Motor neuron (in vitro differentiated cells): Measurements from ENCODE around the gene NFKBIL1. TPM values are rescaled to one million over a fixed set of nuclear protein-coding genes. Genes with fewer than 3 reads are reported as not detected.
"Not testable (repeated sequence)": the region's sequence is repeated elsewhere in the genome, so short reads cannot be mapped to it uniquely, and the experiment has no call there.

ENCODE experiments used
- ATAC-seq, 8 experiments: fragments of 200-7000 bp; cut with Tn5 transposase; replicated peaks in 6 of 8; 2 replicates each; pipeline ENCODE4 v1.8.0; 2021; ENCODE audit warnings: mild to moderate bottlenecking in 8 of 8, moderate library complexity in 8 of 8
- H3K27ac ChIP-seq, 2 donors: fragments of 250-450 bp; sonication (Bioruptor Pico); 2 replicates each; pipeline ENCODE4 v1.9.0; 2021; ENCODE audit warnings: antibody characterized with exemption in 2 of 2, mild to moderate bottlenecking in 2 of 2, moderate library complexity in 1 of 2
- H3K4me1 ChIP-seq, 2 donors: fragments of 250-450 bp; sonication (Bioruptor Pico); replicated peaks in 1 of 2; 2 replicates each; pipeline ENCODE4 v1.6.1; 2021; ENCODE audit warnings: antibody characterized with exemption in 2 of 2, mild to moderate bottlenecking in 2 of 2, moderate library complexity in 1 of 2
- H3K4me3 ChIP-seq, 5 donors: fragments of 250-450 bp; sonication (Bioruptor Pico); 2 replicates each; pipeline ENCODE4 v1.9.0; 2021; ENCODE audit warnings: antibody characterized with exemption in 5 of 5, mild to moderate bottlenecking in 5 of 5, moderate library complexity in 4 of 5
- WGBS, 10 experiments: fragments of 450-650 bp; shearing (Covaris generic); methylation state at CpG; one replicate each; pipeline ENCODE4 v1.0.0; 2022; 5-methylcytosine and 5-hydroxymethylcytosine counted together
- in situ Hi-C, 9 experiments: fragments of 400-800 bp; cut with MboI; loops; one replicate each; pipeline ENCODE4 v1.15.0; 2021; ENCODE audit warnings: low sequenced_read_pairs in 9 of 9, low pct_unique_long_range_greater_than_20kb in 2 of 9; ENCODE audit not compliant: unreplicated experiment in 9 of 9
- total RNA-seq, 8 experiments: library from RNA; unstranded; fragments of 300-600 nt; gene quantifications; 2 replicates each; pipeline versions ENCODE4 v1.2.3 to v1.2.4, GENCODE V29; 2022

Gene NFKBIL1, protein sequence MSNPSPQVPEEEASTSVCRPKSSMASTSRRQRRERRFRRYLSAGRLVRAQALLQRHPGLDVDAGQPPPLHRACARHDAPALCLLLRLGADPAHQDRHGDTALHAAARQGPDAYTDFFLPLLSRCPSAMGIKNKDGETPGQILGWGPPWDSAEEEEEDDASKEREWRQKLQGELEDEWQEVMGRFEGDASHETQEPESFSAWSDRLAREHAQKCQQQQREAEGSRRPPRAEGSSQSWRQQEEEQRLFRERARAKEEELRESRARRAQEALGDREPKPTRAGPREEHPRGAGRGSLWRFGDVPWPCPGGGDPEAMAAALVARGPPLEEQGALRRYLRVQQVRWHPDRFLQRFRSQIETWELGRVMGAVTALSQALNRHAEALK
- total RNA-seq, result 10 to 100 TPM; 24.2 to 44.5 (median 31.6) TPM

DNA sequence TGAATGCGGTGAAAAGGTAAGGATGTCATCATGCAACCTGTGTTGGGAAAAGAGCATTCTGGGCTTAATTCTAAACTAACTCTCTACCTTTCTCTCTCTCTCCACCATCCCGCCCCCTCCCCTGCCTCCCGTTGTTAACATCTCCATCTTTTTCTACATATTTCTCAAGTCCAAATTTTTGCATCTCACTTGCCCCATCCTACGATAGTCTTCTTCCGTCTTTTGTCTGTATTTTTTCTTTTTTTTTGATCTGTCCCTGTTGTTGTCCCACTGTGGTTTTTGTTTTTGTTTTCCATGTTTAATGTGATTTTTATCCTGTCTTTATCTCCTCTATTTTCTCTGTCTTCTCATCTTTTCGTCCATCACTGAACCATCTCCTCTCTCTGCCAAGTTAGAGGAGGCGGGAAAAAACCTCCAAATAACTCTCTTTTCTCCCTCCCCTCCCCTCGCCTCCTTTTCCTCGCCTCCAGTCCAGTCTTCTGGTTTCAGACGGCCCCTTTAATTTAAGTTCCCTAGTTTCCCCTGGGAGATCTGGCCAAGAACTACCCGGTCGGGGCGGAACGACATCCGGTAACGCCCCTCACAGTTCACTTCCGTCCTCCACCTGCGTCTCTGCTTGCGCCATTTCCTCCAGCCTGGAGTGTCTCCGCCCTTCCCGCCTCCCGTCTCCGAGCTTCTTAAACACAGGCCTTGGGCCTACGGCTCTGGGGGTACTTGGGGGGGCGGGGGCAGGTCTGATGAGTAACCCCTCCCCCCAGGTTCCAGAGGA, at the start of gene NFKBIL1:
NFKBIL1 (plus strand) TSS at position 651 of the 769 bp plus-strand sequence; CDS start at position 738, 87 bp downstream.
- 0 to 3% (median 0%) methylated on average over 6 to 15 of the region's 25 CpGs; no CpG with 5 or more reads in 1 of the 10 experiments for WGBS, 10 experiments
- Histone ChIP-seq H3K27ac (peak within 1 kb of the TSS; percentile 70 to 77), H3K4me3 (peak within 1 kb of the TSS; percentile 46 to 78 (median 67)), H3K4me1 (peaks cover 12 to 19% of the 10 kb centered on the region in 2 donors)
- in situ Hi-C loops, result loop anchor here in 3 of 9 experiments (10.0 to 25.0 kb wide), 2 partner anchors 48 to 640 kb away; partner anchors contain the start of genes NCR3 (in 2 of the 3), AGER (in 1 of the 3), AGPAT1 (in 1 of the 3) and GPSM3 (in 1 of the 3)
- peak; percentile 63 to 87 (median 72) for ATAC-seq

DNA sequence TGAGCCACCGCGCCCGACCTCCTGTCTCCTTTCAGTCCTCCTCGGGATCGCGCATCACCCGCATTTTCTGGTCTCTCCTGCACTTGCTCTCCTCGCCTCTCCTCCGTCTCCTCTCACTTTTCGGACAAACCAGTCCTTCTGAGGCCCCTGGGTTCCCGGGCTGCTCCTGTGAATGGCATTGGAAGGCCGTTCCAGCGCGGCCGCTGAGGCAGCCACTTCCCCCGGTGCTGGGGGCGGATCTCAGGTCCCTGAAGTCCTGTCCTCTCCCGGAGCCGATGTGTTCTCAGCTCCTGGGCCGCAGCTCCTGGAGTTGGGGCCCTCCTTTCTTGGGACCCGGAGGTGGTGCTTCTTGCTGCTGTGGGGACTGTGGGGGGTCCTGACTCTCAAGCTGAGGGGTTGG, 48.7 kb upstream of the NFKBIL1 start:
- WGBS, 10 experiments, result 3 to 50% methylated on average over 1 to 7 of the region's 21 CpGs; no CpG with 5 or more reads in 8 of the 10 experiments
- Histone ChIP-seq H3K4me3 (peak overlapping the region in 3 of 5 donors; percentile 5 to 37 (median 14)), H3K27ac (no peak overlapping the region), H3K4me1 (peaks cover 4% of the 10 kb centered on the region in 2 donors)
- ATAC-seq, result no peak
- in situ Hi-C loops, result no loop called here

DNA sequence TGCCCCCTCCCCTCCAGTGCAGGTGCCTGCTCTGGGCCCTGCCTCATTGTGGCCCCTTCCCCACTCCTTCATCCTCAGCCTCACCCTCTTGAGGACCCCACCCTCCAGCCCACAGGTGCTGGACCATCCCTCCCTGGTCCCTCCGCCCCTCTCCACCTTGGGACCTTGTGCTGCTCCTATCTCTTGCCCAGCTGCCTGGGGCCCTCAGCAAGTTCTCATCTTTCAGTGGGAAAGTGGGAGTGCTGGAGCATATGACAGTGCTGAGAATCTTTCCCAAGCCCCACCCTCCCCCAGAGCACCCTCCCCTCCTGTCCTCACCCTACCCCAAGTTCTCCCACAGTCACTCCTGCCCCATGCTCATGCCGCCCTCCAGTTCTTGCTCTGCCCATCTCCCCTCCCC, 47.8 kb upstream of the NFKBIL1 start:
- in situ Hi-C loops, H3K4me3 ChIP-seq, H3K27ac ChIP-seq, H3K4me1 ChIP-seq: not testable (repeated sequence)
- no CpG with 5 or more reads among the region's 2 CpGs for WGBS, 10 experiments
- peak in 1 of 8 experiments; percentile 14 for ATAC-seq

DNA sequence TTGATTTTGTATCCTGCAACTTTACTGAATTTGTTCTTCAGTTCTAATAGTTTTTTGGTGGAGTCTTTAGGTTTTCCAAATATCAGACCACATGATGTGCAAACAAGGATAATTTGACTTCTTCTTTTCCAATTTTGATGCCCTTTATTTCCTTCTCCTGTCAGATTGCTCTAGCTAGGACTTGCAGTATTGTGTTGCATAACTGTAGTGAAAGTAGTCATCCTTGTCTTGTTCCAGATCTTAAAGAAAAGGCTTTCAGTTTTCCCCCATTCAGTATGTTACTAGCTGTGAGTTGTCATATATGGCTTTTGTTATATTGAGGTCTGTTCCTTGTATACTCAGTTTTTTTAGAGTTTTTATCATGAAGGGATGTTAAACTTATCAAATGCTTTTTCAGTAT, 44.8 kb upstream of the NFKBIL1 start:
- peaks cover under 1 to 4% of the 10 kb centered on the region in 2 donors for H3K4me1 ChIP-seq
- ATAC-seq, result no peak
- in situ Hi-C loops, result no loop called here
- H3K27ac ChIP-seq, result no peak overlapping the region
- H3K4me3 ChIP-seq, result no peak overlapping the region

DNA sequence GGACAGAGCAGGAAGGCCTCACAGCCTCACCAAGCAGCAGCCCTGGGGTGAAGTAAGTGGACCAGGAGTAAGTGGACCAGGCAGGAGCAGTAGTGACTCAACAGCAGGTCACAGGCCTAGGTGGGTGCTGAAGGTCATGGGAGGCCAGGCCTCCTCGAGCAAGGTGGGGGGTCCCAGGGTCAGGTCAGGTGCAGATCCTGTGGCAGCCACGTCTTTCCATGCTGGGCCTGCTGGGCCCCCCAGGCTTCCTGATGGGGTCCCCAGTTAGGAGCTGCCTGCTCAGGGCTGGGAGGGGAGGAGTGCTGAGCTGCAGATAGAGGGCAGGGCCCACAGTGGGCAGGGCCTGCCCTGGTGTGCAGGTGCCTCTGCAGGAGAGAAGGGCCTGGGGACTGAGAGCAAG, 38.4 kb upstream of the NFKBIL1 start:
- H3K4me1 ChIP-seq, H3K4me3 ChIP-seq, H3K27ac ChIP-seq, ATAC-seq, in situ Hi-C loops: not testable (repeated sequence)
- 80% methylated on average over 1 of the region's 2 CpGs; no CpG with 5 or more reads in 9 of the 10 experiments for WGBS, 10 experiments

DNA sequence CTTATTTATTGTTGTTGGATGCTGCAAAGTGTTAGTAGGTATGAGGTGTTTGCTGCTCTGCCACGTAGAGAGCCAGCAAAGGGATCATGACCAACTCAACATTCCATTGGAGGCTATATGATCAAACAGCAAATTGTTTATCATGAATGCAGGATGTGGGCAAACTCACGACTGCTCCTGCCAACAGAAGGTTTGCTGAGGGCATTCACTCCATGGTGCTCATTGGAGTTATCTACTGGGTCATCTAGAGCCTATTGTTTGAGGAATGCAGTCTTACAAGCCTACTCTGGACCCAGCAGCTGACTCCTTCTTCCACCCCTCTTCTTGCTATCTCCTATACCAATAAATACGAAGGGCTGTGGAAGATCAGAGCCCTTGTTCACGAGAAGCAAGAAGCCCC, 37.4 kb upstream of the NFKBIL1 start:
- Histone ChIP-seq H3K27ac (no peak overlapping the region), H3K4me1 (no peaks in the 10 kb centered on the region), H3K4me3 (no peak overlapping the region)
- 45 to 100% (median 67%) methylated on average over 1 to 4 of the region's 4 CpGs; no CpG with 5 or more reads in 1 of the 10 experiments for WGBS, 10 experiments
- ATAC-seq, result no peak
- in situ Hi-C loops, result no loop called here

DNA sequence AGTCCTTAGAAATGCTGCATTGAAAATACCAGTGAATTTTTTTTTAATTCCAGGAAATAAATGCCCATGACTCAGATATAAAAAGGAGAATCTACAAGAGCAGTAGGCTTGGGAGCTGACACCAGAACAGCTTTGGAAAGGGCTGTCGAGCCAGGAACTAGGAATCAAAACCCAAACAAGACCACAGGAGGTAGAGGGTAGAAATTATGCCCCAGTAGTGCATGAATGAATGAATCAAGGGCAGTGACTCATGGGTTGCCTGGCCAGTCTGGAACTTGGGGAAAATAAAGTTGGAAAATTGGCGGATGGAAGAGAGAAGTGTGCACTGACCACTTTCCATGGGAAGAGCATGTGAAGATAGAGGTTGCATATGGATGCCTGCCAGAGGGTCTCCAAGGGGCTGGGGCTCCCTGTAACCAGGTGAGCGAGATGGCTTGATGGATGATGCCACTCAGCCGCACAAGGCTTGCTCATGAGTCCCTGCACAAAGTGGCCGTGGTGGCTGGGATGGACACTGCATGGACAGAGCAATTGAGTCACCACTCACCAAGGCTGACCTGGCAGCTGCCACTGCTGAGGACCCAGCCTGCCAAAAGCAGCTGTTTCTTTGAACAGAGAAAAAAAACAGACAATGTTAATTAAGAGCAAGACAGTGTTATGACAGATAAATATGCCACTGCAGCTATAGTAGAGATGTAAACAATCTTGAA, 33.8 kb upstream of the NFKBIL1 start:
- in situ Hi-C loops, result no loop called here
- H3K27ac ChIP-seq, result no peak overlapping the region
- H3K4me1 ChIP-seq, result no peaks in the 10 kb centered on the region
- WGBS, 10 experiments, result 0 to 100% (median 70%) methylated on average over 1 to 4 of the region's 5 CpGs; no CpG with 5 or more reads in 1 of the 10 experiments
- no peak for ATAC-seq
- no peak overlapping the region for H3K4me3 ChIP-seq

DNA sequence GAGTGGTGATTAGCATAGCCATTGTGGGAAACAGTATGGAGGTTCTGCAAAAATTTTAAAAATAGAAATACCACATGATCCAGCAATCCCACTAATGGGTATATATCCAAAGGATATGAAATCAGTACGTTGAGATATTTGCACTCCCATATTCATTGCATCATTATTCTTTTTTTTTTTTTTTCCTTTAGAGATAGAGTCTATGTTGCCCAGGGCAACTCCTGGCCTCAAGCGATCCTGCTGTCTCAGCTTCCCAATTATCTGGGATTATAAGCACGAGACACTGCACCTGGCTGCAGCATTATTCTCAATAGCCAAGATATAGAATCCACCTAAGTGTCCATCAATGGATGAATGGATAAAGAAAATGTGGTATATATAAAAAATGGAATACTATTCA, 25.6 kb upstream of the NFKBIL1 start:
- no peaks in the 10 kb centered on the region for H3K4me1 ChIP-seq
- ATAC-seq, result no peak
- H3K27ac ChIP-seq, result no peak overlapping the region
- in situ Hi-C loops, result no loop called here
- WGBS, 10 experiments, result 0 to 100% (median 54%) methylated on average over 1 to 3 of the region's 3 CpGs
- H3K4me3 ChIP-seq, result no peak overlapping the region

DNA sequence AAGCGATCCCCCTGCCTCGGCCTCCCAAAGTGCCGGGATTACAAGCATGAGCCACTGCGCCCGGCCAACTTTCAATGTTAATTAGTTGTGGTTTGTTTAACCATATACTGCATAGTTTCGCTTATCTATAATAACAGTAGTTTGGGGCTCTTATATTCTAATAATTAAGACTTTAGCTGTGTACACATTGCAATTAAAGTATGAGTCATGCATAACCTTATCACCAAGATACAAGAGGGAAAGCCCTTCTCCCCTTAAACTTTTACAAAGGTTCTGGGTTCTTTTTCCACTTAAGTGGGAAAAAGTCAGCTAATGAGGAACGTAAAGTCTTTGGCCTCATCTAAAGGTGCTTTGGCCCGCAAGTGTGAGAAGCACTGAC, 21.9 kb upstream of the NFKBIL1 start:
- Histone ChIP-seq H3K4me1 (no peaks in the 10 kb centered on the region), H3K4me3 (no peak overlapping the region), H3K27ac (no peak overlapping the region)
- 68 to 100% (median 78%) methylated on average over 1 to 8 of the region's 8 CpGs; no CpG with 5 or more reads in 3 of the 10 experiments for WGBS, 10 experiments
- in situ Hi-C loops, result loop anchor here in 1 of 9 experiments (25.0 kb wide), 1 partner anchor 662 kb away; the partner anchor contains the start of genes AGER, AGPAT1, GPSM3 and PBX2
- no peak for ATAC-seq

DNA sequence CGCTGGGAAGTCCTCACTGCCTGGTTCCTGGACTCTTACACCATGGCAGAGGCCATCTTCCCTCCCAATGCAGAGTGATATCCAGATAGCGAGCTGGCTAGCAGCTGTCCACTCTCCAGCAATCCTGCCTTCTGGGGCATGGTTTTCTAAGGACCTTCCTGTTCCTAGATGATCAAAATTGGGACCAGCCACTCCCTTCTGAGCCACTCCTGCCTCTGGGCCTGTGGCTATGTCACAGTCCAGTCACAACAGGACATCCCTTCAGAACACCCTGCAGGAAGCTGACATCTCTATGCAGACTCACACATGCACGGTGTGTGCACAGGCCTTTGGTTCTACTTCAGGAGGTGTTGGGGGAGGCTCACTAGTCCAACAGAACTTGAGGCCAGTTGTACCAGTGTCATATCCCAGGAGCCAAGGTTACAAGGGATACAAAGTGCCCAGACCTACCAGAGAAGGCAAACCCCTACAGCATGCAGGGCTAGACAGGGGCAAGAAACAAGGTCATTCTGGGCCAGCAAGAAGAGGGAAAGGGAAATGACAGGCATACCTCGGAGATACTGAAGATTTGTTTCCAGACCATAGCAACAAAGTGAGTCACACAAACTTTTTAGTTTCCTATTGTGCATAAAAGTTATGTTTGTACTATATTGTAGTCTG, 21.3 kb upstream of the NFKBIL1 start:
- ATAC-seq, result peak in 6 of 8 experiments; percentile 6 to 28 (median 20)
- Histone ChIP-seq H3K4me1 (no peaks in the 10 kb centered on the region), H3K27ac (no peak overlapping the region), H3K4me3 (no peak overlapping the region)
- 46 to 100% (median 77%) methylated on average over 1 to 4 of the region's 4 CpGs; no CpG with 5 or more reads in 1 of the 10 experiments for WGBS, 10 experiments
- in situ Hi-C loops, result loop anchor here in 1 of 9 experiments (25.0 kb wide), 1 partner anchor 661 kb away; the partner anchor contains the start of genes AGER, AGPAT1, GPSM3 and PBX2

DNA sequence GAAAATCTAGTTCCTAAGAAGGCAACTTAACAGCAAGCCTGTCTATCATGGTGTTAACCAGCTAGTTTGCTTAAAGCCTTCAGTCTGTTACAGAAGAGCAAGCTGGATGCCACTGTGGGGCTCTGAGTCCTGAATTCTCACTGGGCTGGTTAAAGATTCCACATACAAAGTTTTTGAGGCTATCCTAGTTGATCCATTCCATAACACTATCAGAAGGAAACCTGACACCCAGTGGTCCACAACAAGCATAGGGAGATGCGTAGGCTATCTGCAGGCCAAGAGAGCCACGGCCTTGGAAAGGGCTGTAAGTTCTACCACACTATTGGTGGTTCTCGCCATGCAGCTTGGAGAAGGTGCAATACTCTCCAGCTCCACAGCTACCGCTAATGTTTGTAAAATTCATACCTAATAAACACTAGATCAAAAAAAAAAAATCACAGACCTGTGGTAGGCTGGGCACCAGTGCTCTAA, 19.1 kb upstream of the NFKBIL1 start:
- WGBS, 10 experiments, result 70 to 100% (median 87%) methylated on average over 1 to 4 of the region's 4 CpGs; no CpG with 5 or more reads in 6 of the 10 experiments
- in situ Hi-C loops, result loop anchor here in 1 of 9 experiments (25.0 kb wide), 1 partner anchor 659 kb away; the partner anchor contains the start of genes AGER, AGPAT1, GPSM3 and PBX2
- H3K4me3 ChIP-seq, result no peak overlapping the region
- H3K4me1 ChIP-seq, result no peaks in the 10 kb centered on the region
- H3K27ac ChIP-seq, result no peak overlapping the region
- ATAC-seq, result peak in 7 of 8 experiments; percentile 2 to 29 (median 10)

DNA sequence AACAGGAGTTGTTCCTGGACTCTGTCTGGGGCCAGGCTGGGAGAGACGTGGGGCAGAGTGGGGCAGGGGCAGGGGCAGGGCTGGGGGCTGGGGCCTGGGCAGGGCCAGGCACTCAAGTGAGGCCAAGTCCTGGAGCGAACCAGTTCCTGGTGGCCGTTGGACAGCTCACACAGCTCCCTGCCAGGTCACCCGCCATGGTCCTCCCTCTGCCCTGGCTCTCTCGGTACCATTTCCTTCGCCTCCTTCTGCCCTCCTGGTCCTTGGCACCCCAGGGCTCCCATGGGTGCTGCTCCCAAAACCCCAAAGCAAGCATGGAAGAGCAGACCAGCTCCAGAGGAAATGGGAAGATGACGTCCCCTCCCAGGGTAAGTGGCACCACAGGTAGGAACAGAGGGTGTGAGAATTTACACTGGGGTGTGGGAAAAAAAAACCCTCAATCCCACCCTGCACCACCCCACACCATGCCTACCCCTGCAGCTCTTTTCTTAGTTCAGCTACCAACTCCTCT, 18.5 kb upstream of the NFKBIL1 start, which contains the start of gene MCCD1:
MCCD1 (plus strand) TSS at position 142 of the 508 bp plus-strand sequence; CDS start at position 195, 53 bp downstream.
- peak; percentile 13 to 45 (median 34) for ATAC-seq
- Histone ChIP-seq H3K4me1 (no peaks in the 10 kb centered on the region), H3K4me3 (no peak within 1 kb of the TSS), H3K27ac (no peak within 1 kb of the TSS)
- in situ Hi-C loops, result loop anchor here in 1 of 9 experiments (25.0 kb wide), 1 partner anchor 658 kb away; the partner anchor contains the start of genes AGER, AGPAT1, GPSM3 and PBX2
- WGBS, 10 experiments, result 100% methylated on average over 1 of the region's 7 CpGs; no CpG with 5 or more reads in 9 of the 10 experiments
